GM12873 (cell line): ENCODE measurements around the gene SLC9A9.

Experiments used
- TF ChIP-seq, protein P1 (sequence below): IDR thresholded peaks from 2 replicates; pipeline ENCODE4 v1.5.1; 2012; ENCODE audit warnings: low read depth, mild to moderate bottlenecking, moderate library complexity, low read length, control low read depth; ENCODE audit not compliant: insufficient read depth; ENCODE audit errors: missing control alignments

The SLC9A9 gene

DNA sequence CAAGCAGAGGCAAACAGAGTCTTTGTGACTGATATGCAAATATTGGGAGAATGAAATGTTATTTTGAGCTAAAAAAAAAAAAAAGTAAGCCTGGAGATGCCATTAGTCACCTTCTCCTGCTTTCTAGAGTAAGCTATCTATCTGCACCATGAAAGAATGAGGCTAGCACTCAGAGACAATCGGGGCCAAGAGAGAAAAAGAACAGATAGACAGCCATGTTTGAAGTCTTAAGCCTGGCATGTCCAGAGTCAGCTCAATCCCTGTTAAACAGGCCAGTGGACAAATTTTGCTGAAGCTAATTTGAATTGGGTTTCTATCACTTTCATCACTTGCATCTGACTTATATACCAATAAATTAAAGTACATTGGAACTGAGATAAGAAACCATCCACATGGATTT lies 204.4 kb downstream of the SLC9A9 start:
- TF ChIP-seq, protein P1, sequence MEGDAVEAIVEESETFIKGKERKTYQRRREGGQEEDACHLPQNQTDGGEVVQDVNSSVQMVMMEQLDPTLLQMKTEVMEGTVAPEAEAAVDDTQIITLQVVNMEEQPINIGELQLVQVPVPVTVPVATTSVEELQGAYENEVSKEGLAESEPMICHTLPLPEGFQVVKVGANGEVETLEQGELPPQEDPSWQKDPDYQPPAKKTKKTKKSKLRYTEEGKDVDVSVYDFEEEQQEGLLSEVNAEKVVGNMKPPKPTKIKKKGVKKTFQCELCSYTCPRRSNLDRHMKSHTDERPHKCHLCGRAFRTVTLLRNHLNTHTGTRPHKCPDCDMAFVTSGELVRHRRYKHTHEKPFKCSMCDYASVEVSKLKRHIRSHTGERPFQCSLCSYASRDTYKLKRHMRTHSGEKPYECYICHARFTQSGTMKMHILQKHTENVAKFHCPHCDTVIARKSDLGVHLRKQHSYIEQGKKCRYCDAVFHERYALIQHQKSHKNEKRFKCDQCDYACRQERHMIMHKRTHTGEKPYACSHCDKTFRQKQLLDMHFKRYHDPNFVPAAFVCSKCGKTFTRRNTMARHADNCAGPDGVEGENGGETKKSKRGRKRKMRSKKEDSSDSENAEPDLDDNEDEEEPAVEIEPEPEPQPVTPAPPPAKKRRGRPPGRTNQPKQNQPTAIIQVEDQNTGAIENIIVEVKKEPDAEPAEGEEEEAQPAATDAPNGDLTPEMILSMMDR, result no peak

DNA sequence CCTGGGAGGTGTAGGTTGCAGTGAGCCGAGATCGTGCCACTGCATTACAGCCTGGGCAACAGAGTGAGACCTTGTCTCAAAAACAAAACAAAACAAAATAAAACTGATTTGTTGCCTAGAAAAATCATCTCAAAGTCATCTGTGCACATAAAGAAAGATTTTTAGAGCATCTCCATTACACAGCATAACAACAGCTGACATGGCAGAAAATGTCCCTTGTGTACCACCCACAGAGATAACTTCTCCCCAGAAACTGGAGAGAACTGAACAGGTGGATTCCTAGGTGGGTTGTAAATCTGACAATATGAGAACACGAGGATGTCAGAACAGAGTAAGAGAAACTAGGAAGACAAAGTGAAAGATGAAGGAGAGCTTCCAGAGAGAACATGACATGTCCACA lies 207.5 kb downstream of the SLC9A9 start:
- TF ChIP-seq, protein P1, result no peak

DNA sequence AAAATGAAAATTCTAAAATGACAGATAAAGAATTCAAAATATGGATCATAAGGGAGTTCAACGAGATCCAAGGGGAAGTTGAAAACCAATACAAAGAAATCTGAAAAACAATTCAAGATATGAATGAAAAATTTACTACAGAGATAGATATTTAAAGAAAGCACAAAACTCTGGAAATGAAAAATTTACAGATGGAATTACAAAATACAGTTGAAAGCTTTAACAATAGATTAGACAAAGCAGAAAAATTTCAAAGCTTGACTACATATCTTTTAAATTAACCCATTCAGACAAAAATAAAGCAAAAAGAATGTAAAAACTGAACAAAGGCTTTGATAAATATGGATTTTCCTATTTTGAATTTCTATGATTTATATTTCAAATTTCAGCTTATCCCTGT lies 211.1 kb downstream of the SLC9A9 start:
- TF ChIP-seq, protein P1, result no peak

DNA sequence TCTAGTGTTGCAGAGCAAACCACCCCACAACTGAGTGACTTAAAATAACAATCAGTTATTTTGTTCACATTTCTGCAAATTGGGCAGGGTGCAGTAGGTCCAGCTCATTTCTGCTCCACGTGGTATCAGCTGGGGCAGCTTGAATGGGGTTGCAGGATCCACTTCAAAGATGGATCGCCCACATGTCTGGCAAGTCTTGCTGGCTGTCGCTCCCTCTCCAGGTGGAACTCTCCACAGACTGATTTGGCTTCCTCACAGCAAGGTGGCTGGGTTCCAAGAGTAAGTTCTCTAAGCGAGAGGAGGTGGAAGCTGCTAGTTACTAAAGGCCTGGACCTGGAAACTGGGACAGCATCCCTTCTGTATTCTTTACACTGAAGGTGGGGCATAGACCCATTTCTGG lies 213.3 kb downstream of the SLC9A9 start:
- TF ChIP-seq, protein P1, result no peak

DNA sequence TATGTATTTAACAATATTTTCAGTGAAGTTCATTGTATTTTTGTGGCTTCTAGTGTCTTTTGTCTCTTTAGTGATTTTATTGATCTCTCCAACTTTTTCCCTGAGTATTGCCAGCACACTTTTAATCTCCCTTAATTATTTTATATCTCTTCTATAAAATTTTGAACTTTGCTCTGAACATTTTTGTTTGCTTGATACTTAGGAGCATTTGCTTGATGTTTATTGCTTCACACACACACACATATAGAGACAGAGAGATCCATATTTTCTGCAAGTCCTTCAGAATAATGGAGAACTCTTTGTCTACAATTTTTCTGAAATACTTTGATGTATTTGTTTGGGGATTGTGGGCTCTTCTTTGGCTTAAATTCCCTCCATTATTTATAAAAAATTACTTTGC lies 213.8 kb downstream of the SLC9A9 start:
- TF ChIP-seq, protein P1, result no peak

DNA sequence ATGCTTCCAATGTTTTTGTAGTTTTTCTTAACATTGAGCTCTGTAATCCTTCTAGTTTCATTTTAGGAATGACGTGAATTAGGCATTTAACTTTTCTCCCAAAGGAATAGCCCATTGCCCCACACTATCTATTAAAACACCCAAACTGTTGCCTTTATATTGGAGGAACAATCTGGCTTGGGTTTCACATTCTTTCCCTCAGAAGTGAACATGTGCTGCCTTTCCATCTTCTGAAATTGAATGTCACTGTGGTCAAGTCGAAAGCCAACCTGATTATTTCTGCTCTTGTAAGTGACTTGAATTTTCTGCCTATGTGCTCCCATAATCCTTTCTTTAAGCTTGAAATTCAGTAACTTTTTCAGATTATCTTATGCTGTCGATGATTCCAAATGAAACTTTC lies 214.5 kb downstream of the SLC9A9 start:
- TF ChIP-seq, protein P1, result no peak

DNA sequence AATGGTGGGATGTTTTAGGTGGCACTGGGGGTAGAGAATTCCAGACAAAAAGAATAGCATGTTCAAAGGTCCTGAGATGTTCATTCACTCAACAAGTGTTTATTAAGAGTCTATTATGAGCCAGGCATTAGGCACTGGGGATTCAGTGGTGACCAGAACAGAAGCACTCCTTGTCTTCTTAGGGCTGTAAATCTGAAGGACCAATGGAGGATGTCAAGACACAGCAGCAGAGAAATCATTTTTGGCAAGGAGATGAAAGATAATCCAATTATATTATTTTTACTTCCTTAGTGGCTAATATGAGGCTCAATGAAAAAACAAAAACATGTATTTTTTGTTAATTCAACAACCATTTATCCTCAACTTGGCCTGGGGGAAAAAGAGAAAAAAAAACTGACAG lies 218.5 kb downstream of the SLC9A9 start:
- TF ChIP-seq, protein P1, result no peak
